Trophoblast cell (in vitro differentiated cells and primary cell): ENCODE measurements around the gene SMYD3.

Experiments used
- DNase-seq, 2 donors: peaks; one replicate each; pipeline ENCODE4 v3.0.0-alpha.2; 2016
- H2AFZ ChIP-seq: 2 replicates; pipeline ENCODE4 v1.6.1; 2013; ENCODE audit warnings: low read length, moderate library complexity, mild to moderate bottlenecking; ENCODE audit not compliant: insufficient read depth, poor library complexity
- H2AK5ac ChIP-seq: 2 replicates; pipeline ENCODE4 v1.6.1; 2013; ENCODE audit warnings: mild to moderate bottlenecking, low read length
- H2BK120ac ChIP-seq: 2 replicates; pipeline ENCODE4 v1.6.1; 2013; ENCODE audit warnings: low read length, mild to moderate bottlenecking, moderate library complexity; ENCODE audit not compliant: insufficient read depth, poor library complexity
- H2BK12ac ChIP-seq: 2 replicates; pipeline ENCODE4 v1.6.1; 2013; ENCODE audit warnings: mild to moderate bottlenecking, low read length, moderate library complexity
- H2BK5ac ChIP-seq: 2 replicates; pipeline ENCODE4 v1.6.1; 2013; ENCODE audit warnings: low read length, low read depth, moderate library complexity, mild to moderate bottlenecking; ENCODE audit not compliant: poor library complexity
- H3K14ac ChIP-seq: 2 replicates; pipeline ENCODE4 v1.6.1; 2013; ENCODE audit warnings: mild to moderate bottlenecking, low read length
- H3K18ac ChIP-seq: 2 replicates; pipeline ENCODE4 v1.6.1; 2013; ENCODE audit warnings: mild to moderate bottlenecking, low read length
- H3K23ac ChIP-seq: 2 replicates; pipeline ENCODE4 v1.6.1; 2013; ENCODE audit warnings: low read length
- H3K27ac ChIP-seq: 2 replicates; pipeline ENCODE4 v1.5.1; 2013; ENCODE audit warnings: low read depth, mild to moderate bottlenecking, inconsistent platforms, low read length, moderate library complexity
- H3K27me3 ChIP-seq: 2 replicates; pipeline ENCODE4 v1.6.1; 2013; ENCODE audit warnings: inconsistent platforms, mild to moderate bottlenecking, low read length, moderate library complexity; ENCODE audit not compliant: insufficient read depth
- H3K36me3 ChIP-seq, 2 experiments: 1 replicate in 1 of 2; 2 replicates in 1 of 2; pipeline ENCODE4 v1.6.1; 2013; ENCODE audit warnings: low read length in 2 of 2, mild to moderate bottlenecking in 2 of 2, moderate library complexity in 1 of 2; ENCODE audit not compliant: insufficient read depth in 2 of 2, control insufficient read depth in 1 of 2
- H3K4ac ChIP-seq: 2 replicates; pipeline ENCODE4 v1.6.1; 2013; ENCODE audit warnings: low read depth, mild to moderate bottlenecking, low read length, moderate library complexity
- H3K4me1 ChIP-seq, 2 experiments: 1 replicate in 1 of 2; 2 replicates in 1 of 2; pipeline ENCODE4 v1.6.1; 2013; ENCODE audit warnings: low read length in 2 of 2, mild to moderate bottlenecking in 2 of 2, moderate library complexity in 1 of 2; ENCODE audit not compliant: insufficient read depth in 2 of 2, control insufficient read depth in 1 of 2
- H3K4me2 ChIP-seq: 2 replicates; pipeline ENCODE4 v1.6.1; 2013; ENCODE audit warnings: inconsistent platforms, mild to moderate bottlenecking, low read length, moderate library complexity
- H3K4me3 ChIP-seq: 2 replicates; pipeline ENCODE4 v1.5.1; 2013; ENCODE audit warnings: mild to moderate bottlenecking, low read depth, low read length, inconsistent platforms
- H3K79me1 ChIP-seq: one replicate; pipeline ENCODE4 v1.6.1; 2013; ENCODE audit warnings: low read length
- H3K79me2 ChIP-seq: 2 replicates; pipeline ENCODE4 v1.6.1; 2013; ENCODE audit warnings: low read length, mild to moderate bottlenecking; ENCODE audit not compliant: control insufficient read depth, insufficient read depth, poor library complexity
- H3K9ac ChIP-seq: 2 replicates; pipeline ENCODE4 v1.6.1; 2013; ENCODE audit warnings: mild to moderate bottlenecking, low read length
- H3K9me3 ChIP-seq: 2 replicates; pipeline ENCODE4 v1.6.1; 2013; ENCODE audit warnings: low read depth, mild to moderate bottlenecking, control low read depth, inconsistent platforms, low read length; ENCODE audit not compliant: insufficient read depth
- H4K12ac ChIP-seq: 2 replicates; pipeline ENCODE4 v1.6.1; 2013; ENCODE audit warnings: low read depth, mild to moderate bottlenecking, low read length, moderate library complexity
- H4K8ac ChIP-seq: 2 replicates; pipeline ENCODE4 v1.6.1; 2013; ENCODE audit warnings: low read depth, mild to moderate bottlenecking, low read length, moderate library complexity
- H4K91ac ChIP-seq: one replicate; pipeline ENCODE4 v1.6.1; 2013; ENCODE audit warnings: low read depth, mild to moderate bottlenecking, low read length, moderate library complexity
- WGBS: extraction: QIAGEN DNeasy Blood & Tissue Kit; methylation state at CpG from one replicate; pipeline ENCODE4 v1.1.7; 2013; ENCODE audit warnings: missing lambda C conversion rate; ENCODE audit not compliant: insufficient read length, insufficient coverage; ENCODE audit errors: extremely low coverage; 5-methylcytosine and 5-hydroxymethylcytosine counted together

SMYD3 gene

DNA sequence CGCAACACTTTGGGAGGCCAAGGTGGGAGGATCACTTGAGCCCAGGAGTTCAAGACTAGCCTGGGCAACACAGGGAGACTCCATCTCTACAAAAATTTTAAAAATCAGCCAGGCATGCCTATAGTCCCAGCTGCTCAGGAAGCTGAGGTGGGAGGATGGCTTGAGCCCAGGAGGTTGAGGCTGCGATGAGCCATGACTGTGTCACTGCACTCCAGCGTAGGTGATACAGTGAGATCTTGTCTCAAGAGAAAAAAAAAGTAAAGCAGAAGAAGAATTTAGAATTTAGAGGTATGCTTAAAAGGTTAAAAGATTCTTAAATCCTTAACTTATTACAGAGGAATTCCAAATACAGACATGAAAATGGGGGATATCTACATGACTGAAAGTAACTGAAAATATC lies 79.5 kb downstream of the SMYD3 start:
- no peak overlapping the region for H4K8ac ChIP-seq
- H3K14ac ChIP-seq, result peak overlapping the region; percentile 66
- no peaks in the 10 kb centered on the region for H3K79me1 ChIP-seq
- peaks cover 6 to 9% of the 10 kb centered on the region in 2 experiments for H3K4me1 ChIP-seq
- H3K23ac ChIP-seq, result no peak overlapping the region
- peak overlapping the region; percentile 87 for H2BK12ac ChIP-seq
- H3K79me2 ChIP-seq, result no peaks in the 10 kb centered on the region
- no peaks in the 10 kb centered on the region for H3K36me3 ChIP-seq
- no peak overlapping the region for H2AK5ac ChIP-seq
- no peak overlapping the region for H2BK5ac ChIP-seq
- no peak overlapping the region for H3K4me3 ChIP-seq
- no peak overlapping the region for H3K4ac ChIP-seq
- no peak overlapping the region for H4K91ac ChIP-seq
- H2AFZ ChIP-seq, result no peak overlapping the region
- H3K9ac ChIP-seq, result no peak overlapping the region
- DNase-seq, result peak; percentile 40 to 63
- H3K27me3 ChIP-seq, result no peaks in the 10 kb centered on the region
- H4K12ac ChIP-seq, result no peak overlapping the region
- peak overlapping the region; percentile 53 for H3K18ac ChIP-seq
- WGBS, result no CpG with 5 or more reads among the region's 3 CpGs
- no peak overlapping the region for H3K4me2 ChIP-seq
- no peak overlapping the region for H3K27ac ChIP-seq
- no peaks in the 10 kb centered on the region for H3K9me3 ChIP-seq
- no peak overlapping the region for H2BK120ac ChIP-seq

- Histone ChIP-seq H4K91ac (no peak overlapping the region), H2BK12ac (no peak overlapping the region)
- no CpG with 5 or more reads among the region's 3 CpGs for WGBS
These were observed 81.2 kb downstream of the SMYD3 start for GRCh38 chr1:246425895-246426294.

DNA sequence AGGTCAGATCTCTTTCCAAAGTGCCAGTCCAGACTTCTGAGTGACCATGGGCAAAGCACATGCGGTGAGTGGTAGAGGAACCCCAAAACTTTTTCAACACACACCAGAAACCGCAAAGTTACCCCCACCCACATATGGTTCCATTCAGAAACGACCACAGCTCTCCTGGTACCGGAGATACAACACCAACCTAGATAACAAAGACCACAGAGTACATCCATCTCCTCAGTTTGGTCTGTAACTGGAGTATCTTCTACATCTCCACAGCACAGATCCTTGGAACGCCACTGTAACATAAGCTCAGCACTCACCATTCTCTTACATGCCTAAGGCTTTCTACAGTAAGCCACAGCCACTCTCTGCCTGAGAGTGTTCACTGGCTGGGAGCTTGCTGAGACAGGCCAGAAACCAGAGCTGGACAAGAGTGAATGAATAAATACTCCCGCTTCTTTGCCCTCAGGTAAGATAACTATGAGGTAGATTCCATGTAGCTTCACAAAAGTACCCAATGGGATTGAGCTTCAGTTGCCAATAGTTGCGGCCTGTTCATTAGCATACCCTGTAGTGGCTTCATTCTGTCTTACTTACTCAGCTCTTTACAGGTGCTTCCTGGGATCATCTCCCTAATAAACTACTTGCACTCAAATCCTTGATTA lies 81.8 kb downstream of the SMYD3 start:
- no peak for DNase-seq
- no peak overlapping the region for H2AFZ ChIP-seq
- H2BK12ac ChIP-seq, result no peak overlapping the region
- H3K4me2 ChIP-seq, result no peak overlapping the region
- peak overlapping the region; percentile 54 for H3K27ac ChIP-seq
- H3K14ac ChIP-seq, result no peak overlapping the region
- no peak overlapping the region for H4K91ac ChIP-seq
- H3K4me1 ChIP-seq, result peaks cover 6 to 9% of the 10 kb centered on the region in 2 experiments
- no peak overlapping the region for H4K12ac ChIP-seq
- no peak overlapping the region for H2AK5ac ChIP-seq
- no peak overlapping the region for H2BK120ac ChIP-seq
- no peaks in the 10 kb centered on the region for H3K27me3 ChIP-seq
- no CpG with 5 or more reads among the region's 7 CpGs for WGBS
- H3K9ac ChIP-seq, result no peak overlapping the region
- no peak overlapping the region for H3K4ac ChIP-seq
- no peak overlapping the region for H3K23ac ChIP-seq
- no peaks in the 10 kb centered on the region for H3K36me3 ChIP-seq
- H2BK5ac ChIP-seq, result no peak overlapping the region
- H4K8ac ChIP-seq, result no peak overlapping the region
- H3K79me2 ChIP-seq, result no peaks in the 10 kb centered on the region
- no peak overlapping the region for H3K18ac ChIP-seq
- no peaks in the 10 kb centered on the region for H3K9me3 ChIP-seq
- H3K4me3 ChIP-seq, result no peak overlapping the region
- no peaks in the 10 kb centered on the region for H3K79me1 ChIP-seq

More at GRCh38 chr1:246425895-246426294, 81.2 kb downstream of the SMYD3 start:
- Histone ChIP-seq H3K79me2 (no peaks in the 10 kb centered on the region), H4K8ac (no peak overlapping the region), H2AK5ac (no peak overlapping the region), H2AFZ (no peak overlapping the region), H3K9ac (no peak overlapping the region), H3K4ac (no peak overlapping the region), H4K12ac (no peak overlapping the region), H3K9me3 (no peaks in the 10 kb centered on the region), H2BK5ac (no peak overlapping the region), H3K14ac (no peak overlapping the region), H3K27ac (no peak overlapping the region), H2BK120ac (no peak overlapping the region), H3K4me2 (no peak overlapping the region), H3K18ac (no peak overlapping the region), H3K4me1 (peaks cover 6 to 9% of the 10 kb centered on the region in 2 experiments), H3K23ac (no peak overlapping the region), H3K27me3 (no peaks in the 10 kb centered on the region), H3K36me3 (no peaks in the 10 kb centered on the region), H3K79me1 (no peaks in the 10 kb centered on the region), H3K4me3 (no peak overlapping the region)
- DNase-seq, result no peak

DNA sequence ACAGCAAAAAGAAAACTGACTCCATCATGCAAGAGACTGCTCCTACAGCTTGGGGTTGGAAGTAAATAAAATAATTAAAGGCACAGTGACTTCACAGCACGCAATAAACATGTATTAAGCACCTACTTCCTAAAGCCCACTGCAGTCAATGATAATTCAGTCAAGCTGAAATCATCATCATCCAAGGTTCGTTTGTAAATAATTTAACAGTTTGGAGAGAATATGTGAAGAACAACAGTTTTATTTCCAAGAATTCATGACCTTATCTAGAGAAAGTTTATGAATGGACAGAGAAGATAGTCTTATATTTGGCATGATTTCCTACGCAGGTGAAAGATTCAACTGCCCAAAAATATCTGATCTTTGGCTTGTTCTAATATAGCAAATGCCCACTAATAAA lies 86.8 kb downstream of the SMYD3 start:
- no peaks in the 10 kb centered on the region for H3K79me1 ChIP-seq
- no peak overlapping the region for H3K23ac ChIP-seq
- no peak overlapping the region for H2AK5ac ChIP-seq
- no peak overlapping the region for H3K14ac ChIP-seq
- peaks cover 8% of the 10 kb centered on the region for H3K9me3 ChIP-seq
- H3K27ac ChIP-seq, result no peak overlapping the region
- no peak overlapping the region for H3K9ac ChIP-seq
- no peak overlapping the region for H4K12ac ChIP-seq
- no peak overlapping the region for H2BK5ac ChIP-seq
- H3K4ac ChIP-seq, result no peak overlapping the region
- H3K4me2 ChIP-seq, result no peak overlapping the region
- H3K27me3 ChIP-seq, result no peaks in the 10 kb centered on the region
- peaks cover 3% of the 10 kb centered on the region in 2 experiments for H3K4me1 ChIP-seq
- DNase-seq, result no peak
- no peak overlapping the region for H3K18ac ChIP-seq
- H2BK120ac ChIP-seq, result no peak overlapping the region
- no peaks in the 10 kb centered on the region for H3K79me2 ChIP-seq
- peaks cover 3 to 7% of the 10 kb centered on the region in 2 experiments for H3K36me3 ChIP-seq
- no peak overlapping the region for H4K91ac ChIP-seq
- no peak overlapping the region for H2AFZ ChIP-seq
- no peak overlapping the region for H3K4me3 ChIP-seq
- H2BK12ac ChIP-seq, result no peak overlapping the region
- WGBS, result no CpG with 5 or more reads among the region's 3 CpGs
- no peak overlapping the region for H4K8ac ChIP-seq
